Measurements from ENCODE around the gene P4HB.

Gene P4HB

GRCh38 chr17:81825841-81826466 lies 34.4 kb downstream of the P4HB start:
- no peak for DNase-seq

GRCh38 chr17:81824595-81824994 lies 35.7 kb downstream of the P4HB start:
- no peak for DNase-seq

- DNase-seq = no peak
These were observed 36.4 kb downstream of the P4HB start for GRCh38 chr17:81823820-81824550.

- no peak for DNase-seq
These were observed 37.1 kb downstream of the P4HB start for GRCh38 chr17:81822996-81823819.

- no peak for DNase-seq
These were observed 38.1 kb downstream of the P4HB start for GRCh38 chr17:81822312-81822637.

GRCh38 chr17:81821603-81822311 lies 38.6 kb downstream of the P4HB start:
- no peak for DNase-seq

GRCh38 chr17:81821147-81821546 lies 39.2 kb downstream of the P4HB start:
- DNase-seq = no peak

GRCh38 chr17:81819708-81820107 lies 40.6 kb downstream of the P4HB start:
- no peak for DNase-seq

- DNase-seq = no peak
These were observed 42.6 kb downstream of the P4HB start for GRCh38 chr17:81817758-81818147.

GRCh38 chr17:81815646-81815986 lies 44.7 kb downstream of the P4HB start:
- DNase-seq = no peak

- no peak for DNase-seq
These were observed 45.3 kb downstream of the P4HB start for GRCh38 chr17:81814748-81815645.

GRCh38 chr17:81813861-81814683 lies 46.3 kb downstream of the P4HB start:
- no peak for DNase-seq

GRCh38 chr17:81813371-81813684 lies 47.0 kb downstream of the P4HB start:
- no peak for DNase-seq

GRCh38 chr17:81812571-81813370 lies 47.6 kb downstream of the P4HB start:
- no peak for DNase-seq

GRCh38 chr17:81811705-81812570 lies 48.4 kb downstream of the P4HB start:
- DNase-seq = no peak

- DNase-seq = no peak
These were observed 49.2 kb downstream of the P4HB start for GRCh38 chr17:81810892-81811704.

GRCh38 chr17:81810476-81810875 lies 49.9 kb downstream of the P4HB start:
- DNase-seq = no peak

GRCh38 chr17:81809556-81809998 lies 50.8 kb downstream of the P4HB start:
- DNase-seq = no peak
